ENCODE results near the gene PRH1.
A peak's percentile ranks its signal among the peaks of the same experiment; 100 is the strongest.

Gene PRH1

GRCh38 chr12:10889226-10889625 lies 5.2 kb upstream of the PRH1 start:
- no peak for DNase-seq
- Histone ChIP-seq H3K9me3 (no peaks in the 10 kb centered on the region), H3K4me3 (ENCODE audit: low read depth, low read length) (no peak overlapping the region), H3K27me3 (no peaks in the 10 kb centered on the region), H3K36me3 (no peaks in the 10 kb centered on the region), H3K4me1 (no peaks in the 10 kb centered on the region)
- no peak for TF ChIP-seq CTCF (IDR thresholded peaks at IDR 0.05; ENCODE audit: low read depth, low read length)

- Histone ChIP-seq H3K36me3 (no peaks in the 10 kb centered on the region; the same call in 1 of the 2 replicates), H3K9me3 (no peaks in the 10 kb centered on the region), H3K4me1 (no peaks in the 10 kb centered on the region), H3K4me3 (ENCODE audit: low read depth, low read length) (no peak overlapping the region), H3K27me3 (no peaks in the 10 kb centered on the region)
- no peak for DNase-seq
- no peak for TF ChIP-seq CTCF (IDR thresholded peaks at IDR 0.05; ENCODE audit: low read depth, low read length)
These were observed 10.7 kb downstream of the PRH1 start for GRCh38 chr12:10873378-10873777.

- H3K27me3 ChIP-seq, result no peaks in the 10 kb centered on the region
- TF ChIP-seq CTCF (IDR thresholded peaks at IDR 0.05; ENCODE audit: low read depth, low read length), result 0 out of 2 replicates have a peak, but pooled peaks have one; percentile 11
- no peaks in the 10 kb centered on the region for H3K9me3 ChIP-seq
- no peak overlapping the region for H3K4me3 ChIP-seq (ENCODE audit: low read depth, low read length)
- H3K36me3 ChIP-seq, result no peaks in the 10 kb centered on the region; the same call in 1 of the 2 replicates
- no peaks in the 10 kb centered on the region for H3K4me1 ChIP-seq
- no peak for DNase-seq
These were observed 16.7 kb downstream of the PRH1 start for GRCh38 chr12:10867381-10867780.

DNA sequence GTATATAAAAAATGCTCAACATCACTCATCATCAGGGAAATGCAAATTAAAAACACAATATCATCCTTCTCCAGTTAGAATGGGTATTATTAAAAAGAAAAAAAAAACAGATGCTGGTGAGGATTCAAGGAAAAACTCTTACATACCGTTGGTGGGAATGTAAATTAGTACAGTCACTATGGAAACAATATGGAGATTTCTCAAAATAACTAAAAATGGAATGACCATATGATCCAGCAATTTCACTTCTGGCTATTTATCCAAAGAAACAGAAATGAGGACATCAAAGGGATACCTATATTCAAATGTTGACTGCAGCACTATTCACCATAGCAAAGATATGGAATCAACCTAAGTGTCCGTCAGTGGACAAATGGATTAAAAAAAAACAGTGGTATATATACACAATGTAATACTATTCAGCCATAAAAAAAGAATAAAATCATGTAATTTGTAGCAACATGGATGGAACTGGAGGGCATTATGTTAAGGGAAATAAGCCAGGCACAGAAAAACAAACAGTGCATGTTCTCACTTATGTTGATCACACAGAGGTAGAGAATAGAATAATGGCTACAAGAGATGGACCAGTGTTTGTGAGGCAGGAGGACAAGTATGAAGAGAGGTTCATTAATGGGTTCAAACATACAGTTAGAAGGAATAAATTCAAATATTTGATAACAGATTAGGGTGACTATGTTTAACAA lies 20.4 kb downstream of the PRH1 start:
- no peak overlapping the region for H3K4me3 ChIP-seq (ENCODE audit: low read depth, low read length)
- no peaks in the 10 kb centered on the region; the same call in 1 of the 2 replicates for H3K9me3 ChIP-seq
- no peaks in the 10 kb centered on the region for H3K27me3 ChIP-seq
- peaks cover 1% of the 10 kb centered on the region; the same call in 1 of the 2 replicates for H3K36me3 ChIP-seq
- DNase-seq, result no peak
- TF ChIP-seq CTCF (IDR thresholded peaks at IDR 0.05; ENCODE audit: low read depth, low read length), result no peak
- H3K4me1 ChIP-seq, result no peaks in the 10 kb centered on the region

DNA sequence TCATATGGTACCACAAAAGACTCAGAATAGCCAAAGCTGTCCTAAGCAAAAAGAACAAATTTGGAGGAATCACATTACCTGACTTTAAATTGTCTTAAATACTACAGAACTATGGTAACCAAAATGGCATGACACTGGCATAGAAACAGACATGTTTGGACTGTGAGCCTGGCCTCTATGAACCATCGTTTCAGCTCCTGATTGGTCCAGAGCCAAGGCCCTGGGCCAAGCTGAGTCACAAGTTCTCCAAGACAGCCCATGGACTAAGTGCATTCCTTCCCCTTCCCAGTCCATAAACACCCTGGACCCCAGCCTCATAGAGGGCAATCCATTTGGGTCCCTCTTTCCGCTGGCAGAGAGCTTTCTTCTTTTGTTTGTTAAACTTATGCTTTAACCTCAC lies 22.7 kb downstream of the PRH1 start:
- no peaks in the 10 kb centered on the region for H3K27me3 ChIP-seq
- H3K4me3 ChIP-seq (ENCODE audit: low read depth, low read length), result no peak overlapping the region
- H3K36me3 ChIP-seq, result 0 out of 2 replicates have a peak, but pooled peaks cover 3% of the 10 kb centered on the region
- no peaks in the 10 kb centered on the region; the same call in 1 of the 2 replicates for H3K9me3 ChIP-seq
- no peaks in the 10 kb centered on the region for H3K4me1 ChIP-seq
- DNase-seq, result no peak
- no peak for TF ChIP-seq CTCF (IDR thresholded peaks at IDR 0.05; ENCODE audit: low read depth, low read length)

DNA sequence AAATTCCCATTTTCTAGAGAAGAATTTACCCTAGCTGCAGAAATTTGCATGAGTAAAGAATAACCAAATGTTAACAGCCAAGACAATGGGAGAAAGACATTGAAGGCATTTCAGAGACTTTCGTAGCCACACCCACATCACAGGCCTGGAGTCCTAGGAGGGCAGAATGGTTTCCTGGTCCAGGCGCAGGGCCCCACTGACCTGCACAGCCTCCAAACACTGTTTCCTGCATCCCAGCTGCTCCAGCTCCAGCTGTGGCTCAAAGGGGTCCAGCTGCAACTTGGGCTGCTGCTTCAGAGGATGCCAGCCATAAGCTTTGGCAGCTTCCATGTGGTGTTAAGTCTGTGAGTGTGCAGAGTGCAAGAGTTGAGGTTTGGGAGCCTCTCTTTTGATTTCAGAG lies 28.2 kb downstream of the PRH1 start:
- TF ChIP-seq CTCF (IDR thresholded peaks at IDR 0.05; ENCODE audit: low read depth, low read length), result no peak
- no peaks in the 10 kb centered on the region for H3K4me1 ChIP-seq
- H3K36me3 ChIP-seq, result 0 out of 2 replicates have a peak, but pooled peaks cover 3% of the 10 kb centered on the region
- no peak overlapping the region for H3K4me3 ChIP-seq (ENCODE audit: low read depth, low read length)
- no peak for DNase-seq
- no peaks in the 10 kb centered on the region; the same call in 1 of the 2 replicates for H3K9me3 ChIP-seq
- no peaks in the 10 kb centered on the region for H3K27me3 ChIP-seq
